Panc1 (cell line): ENCODE measurements around the gene CLDN4.

Experiments used
- CTCF ChIP-seq: fragments of 450-650 bp; IDR thresholded peaks from 2 replicates; pipeline ENCODE4 v1.5.1; 2017; ENCODE audit warnings: mild to moderate bottlenecking
- POLR2AphosphoS5 ChIP-seq: IDR thresholded peaks from 2 replicates; pipeline ENCODE4 v1.6.1; 2012; ENCODE audit warnings: mild to moderate bottlenecking, low read depth, low read length, moderate library complexity
- TF ChIP-seq, protein P1 (sequence below), 2 experiments: IDR thresholded peaks; 2 replicates each; pipeline ENCODE4 v1.6.1; 2011 to 2012; ENCODE audit warnings: low read depth in 2 of 2, control low read depth in 1 of 2, low read length in 1 of 2, mild to moderate bottlenecking in 1 of 2, moderate library complexity in 1 of 2; ENCODE audit not compliant: insufficient read depth in 1 of 2

DNA sequence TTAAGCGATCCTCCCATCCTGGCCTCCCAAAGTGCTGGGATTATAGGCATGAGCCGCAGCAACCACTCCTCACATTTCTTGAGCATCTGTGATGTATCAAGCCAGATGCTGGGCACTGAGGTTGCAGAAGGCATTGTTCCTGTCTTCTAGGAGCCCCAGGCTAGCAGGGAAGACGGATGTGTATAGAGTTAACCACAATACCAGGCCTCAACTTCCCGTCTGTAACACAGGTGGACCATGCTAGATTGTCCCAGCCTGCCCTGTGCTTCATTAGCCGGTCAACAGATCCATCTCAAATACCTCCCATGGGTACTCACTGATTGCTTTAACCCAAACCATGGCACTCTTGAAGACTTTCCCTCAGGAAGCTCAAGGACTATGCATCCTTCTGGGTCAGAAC lies 1.8 kb upstream of the CLDN4 start:
- TF ChIP-seq CTCF: no peak
- TF ChIP-seq, protein P1, sequence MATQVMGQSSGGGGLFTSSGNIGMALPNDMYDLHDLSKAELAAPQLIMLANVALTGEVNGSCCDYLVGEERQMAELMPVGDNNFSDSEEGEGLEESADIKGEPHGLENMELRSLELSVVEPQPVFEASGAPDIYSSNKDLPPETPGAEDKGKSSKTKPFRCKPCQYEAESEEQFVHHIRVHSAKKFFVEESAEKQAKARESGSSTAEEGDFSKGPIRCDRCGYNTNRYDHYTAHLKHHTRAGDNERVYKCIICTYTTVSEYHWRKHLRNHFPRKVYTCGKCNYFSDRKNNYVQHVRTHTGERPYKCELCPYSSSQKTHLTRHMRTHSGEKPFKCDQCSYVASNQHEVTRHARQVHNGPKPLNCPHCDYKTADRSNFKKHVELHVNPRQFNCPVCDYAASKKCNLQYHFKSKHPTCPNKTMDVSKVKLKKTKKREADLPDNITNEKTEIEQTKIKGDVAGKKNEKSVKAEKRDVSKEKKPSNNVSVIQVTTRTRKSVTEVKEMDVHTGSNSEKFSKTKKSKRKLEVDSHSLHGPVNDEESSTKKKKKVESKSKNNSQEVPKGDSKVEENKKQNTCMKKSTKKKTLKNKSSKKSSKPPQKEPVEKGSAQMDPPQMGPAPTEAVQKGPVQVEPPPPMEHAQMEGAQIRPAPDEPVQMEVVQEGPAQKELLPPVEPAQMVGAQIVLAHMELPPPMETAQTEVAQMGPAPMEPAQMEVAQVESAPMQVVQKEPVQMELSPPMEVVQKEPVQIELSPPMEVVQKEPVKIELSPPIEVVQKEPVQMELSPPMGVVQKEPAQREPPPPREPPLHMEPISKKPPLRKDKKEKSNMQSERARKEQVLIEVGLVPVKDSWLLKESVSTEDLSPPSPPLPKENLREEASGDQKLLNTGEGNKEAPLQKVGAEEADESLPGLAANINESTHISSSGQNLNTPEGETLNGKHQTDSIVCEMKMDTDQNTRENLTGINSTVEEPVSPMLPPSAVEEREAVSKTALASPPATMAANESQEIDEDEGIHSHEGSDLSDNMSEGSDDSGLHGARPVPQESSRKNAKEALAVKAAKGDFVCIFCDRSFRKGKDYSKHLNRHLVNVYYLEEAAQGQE (IDR thresholded peaks at IDR 0.05; ENCODE audit: insufficient read depth in 1 of 2, low read depth in 2 of 2, low read length in 1 of 2): no peak
- no peak for TF ChIP-seq POLR2AphosphoS5
